CD4-positive, alpha-beta T cell treated with Interferon gamma for 1 hour (primary cell): Measurements from ENCODE around the gene JMJD7.

Experiments
- DNase-seq: peaks from one replicate; pipeline ENCODE4 v3.0.0-alpha.2; 2020

Gene JMJD7

DNA sequence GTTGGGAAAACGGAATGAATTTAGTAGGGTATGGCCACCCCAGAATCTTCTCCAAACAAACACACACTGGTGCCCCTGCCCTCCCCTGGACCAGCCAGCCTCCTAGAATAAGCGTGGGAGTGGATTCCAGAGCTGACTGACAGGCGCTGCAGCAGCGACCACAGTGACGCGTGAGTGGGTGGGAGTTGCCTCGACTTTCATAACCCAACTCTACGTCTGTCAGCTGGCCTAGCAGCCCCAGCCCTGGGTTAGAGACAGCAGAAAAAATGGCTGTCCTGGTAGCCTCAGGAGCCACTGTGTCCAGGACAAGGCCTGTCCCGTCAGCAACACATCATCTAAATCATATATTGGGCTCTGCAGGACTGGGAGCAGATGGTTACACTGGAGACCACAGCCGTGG lies 20.7 kb downstream of the JMJD7 start:
- no peak for DNase-seq

GRCh38 chr15:41849204-41849603 lies 21.3 kb downstream of the JMJD7 start:
- no peak for DNase-seq

- no peak for DNase-seq
These were observed 22.0 kb downstream of the JMJD7 start for GRCh38 chr15:41849861-41850260.

GRCh38 chr15:41850482-41851166 lies 22.7 kb downstream of the JMJD7 start:
- DNase-seq: no peak

GRCh38 chr15:41851167-41851523 lies 23.3 kb downstream of the JMJD7 start:
- no peak for DNase-seq

- DNase-seq: no peak
These were observed 24.0 kb downstream of the JMJD7 start for GRCh38 chr15:41851755-41852370.

DNA sequence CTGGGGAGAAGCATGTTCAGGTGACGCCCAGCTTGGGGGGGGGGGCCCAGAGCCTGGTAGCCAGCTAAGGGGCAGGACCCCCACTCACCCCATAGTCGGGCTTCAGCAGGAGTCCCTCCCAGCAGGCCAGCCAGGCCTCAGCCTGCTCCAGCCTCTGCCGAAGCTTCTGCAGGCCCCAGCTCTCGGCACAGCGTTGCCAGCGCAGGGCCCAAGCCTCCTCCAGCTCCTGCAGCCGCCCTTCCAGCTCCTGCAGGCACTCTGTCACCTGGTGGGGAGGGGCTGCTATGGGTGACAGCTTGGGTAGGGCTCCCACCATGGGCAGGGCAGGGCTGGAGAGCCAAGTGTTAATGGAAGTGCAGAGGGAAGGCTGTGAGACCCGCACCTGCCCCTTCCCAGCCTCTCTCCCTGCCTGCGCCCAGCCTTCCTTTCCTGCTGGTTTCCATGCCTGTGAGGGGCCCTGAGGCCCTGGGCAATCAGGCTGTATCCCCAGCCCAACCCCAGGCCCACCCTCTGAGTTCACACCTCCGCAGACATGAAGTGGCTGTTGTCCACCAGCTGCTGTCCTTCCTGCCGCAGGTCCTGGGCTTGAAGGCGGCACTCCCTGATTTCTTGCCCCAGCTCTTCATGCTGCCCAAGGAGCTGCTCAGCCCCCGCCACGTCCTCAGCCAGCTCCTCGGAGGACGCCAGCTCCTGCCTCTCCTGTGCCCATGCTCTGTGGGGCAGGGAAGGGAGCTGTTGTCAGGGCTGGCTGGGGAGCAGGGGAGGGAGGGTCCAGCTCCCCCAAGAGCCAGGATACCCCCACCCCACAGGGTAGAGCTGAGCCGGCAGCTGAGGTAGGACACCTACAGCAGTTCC lies 25.1 kb downstream of the JMJD7 start:
- no peak for DNase-seq

GRCh38 chr15:41853831-41854230 lies 25.9 kb downstream of the JMJD7 start:
- no peak for DNase-seq

- no peak for DNase-seq
These were observed 26.6 kb downstream of the JMJD7 start for GRCh38 chr15:41854443-41854842.

GRCh38 chr15:41855261-41855961 lies 27.5 kb downstream of the JMJD7 start:
- no peak for DNase-seq

- no peak for DNase-seq
These were observed 28.4 kb downstream of the JMJD7 start for GRCh38 chr15:41856262-41856661.

DNA sequence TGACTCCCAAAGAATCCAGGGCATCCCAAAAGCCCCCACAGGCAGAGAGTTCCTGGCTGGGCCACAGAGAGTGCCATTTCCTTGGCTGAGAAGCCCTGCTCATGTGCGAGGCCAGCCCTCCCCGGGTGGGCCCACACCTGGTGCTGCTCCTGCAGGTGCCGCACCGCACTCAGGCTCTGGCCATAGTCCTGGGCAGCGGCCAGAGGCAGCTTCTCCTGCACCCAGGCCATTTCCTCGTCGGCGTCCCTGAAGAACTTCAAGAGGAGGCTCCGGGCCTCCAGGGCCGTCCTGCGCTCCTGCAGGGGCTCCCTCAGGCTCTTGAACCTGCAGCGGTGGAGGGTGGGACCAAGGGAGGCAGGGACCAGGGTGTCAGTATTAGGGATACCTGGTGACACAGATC lies 28.8 kb downstream of the JMJD7 start:
- DNase-seq: no peak

- DNase-seq: no peak
These were observed 29.4 kb downstream of the JMJD7 start for GRCh38 chr15:41857316-41857715.

- DNase-seq: no peak
These were observed 30.9 kb downstream of the JMJD7 start for GRCh38 chr15:41858756-41859155.

GRCh38 chr15:41860049-41860828 lies 32.3 kb downstream of the JMJD7 start:
- DNase-seq: peak; percentile 16

GRCh38 chr15:41861736-41862356 lies 34.0 kb downstream of the JMJD7 start:
- DNase-seq: no peak

DNA sequence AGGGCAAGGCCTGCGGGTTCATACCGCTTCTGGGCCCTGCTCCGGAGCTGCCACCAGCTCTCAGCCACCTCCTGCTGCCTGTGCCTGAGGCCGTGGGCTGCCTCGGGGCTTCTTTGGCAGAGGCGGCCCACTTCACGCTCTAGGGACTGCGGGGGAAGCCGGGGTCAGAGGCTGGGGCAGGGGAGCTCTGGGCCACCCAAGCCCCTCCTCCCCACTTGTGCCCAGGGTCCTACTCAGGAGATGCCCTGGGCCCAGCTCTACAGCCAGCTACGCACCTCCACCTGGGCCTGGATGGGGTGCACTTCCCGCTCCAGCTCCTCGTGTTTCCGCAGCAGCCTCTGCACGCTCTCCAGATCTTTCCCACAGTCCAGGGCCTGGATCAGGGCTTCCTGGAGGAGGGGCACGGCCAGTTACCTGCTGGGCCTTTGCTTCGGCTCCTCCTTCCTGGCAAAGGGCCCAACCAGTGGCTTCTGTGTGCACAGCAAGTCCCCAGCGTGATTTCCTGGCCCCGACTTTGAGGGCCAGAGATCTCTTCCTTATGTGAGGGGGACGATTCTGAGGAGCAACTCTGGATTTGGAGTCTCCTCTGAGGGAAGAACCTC lies 34.7 kb downstream of the JMJD7 start:
- no peak for DNase-seq

GRCh38 chr15:41865490-41866055 lies 37.7 kb downstream of the JMJD7 start:
- DNase-seq: no peak

GRCh38 chr15:41866263-41866703 lies 38.4 kb downstream of the JMJD7 start:
- no peak for DNase-seq

- no peak for DNase-seq
These were observed 39.1 kb downstream of the JMJD7 start for GRCh38 chr15:41866872-41867579.

GRCh38 chr15:41868321-41868720 lies 40.4 kb downstream of the JMJD7 start:
- DNase-seq: no peak
